ENCODE measurements around the gene FCHO2. TPM values are rescaled to one million over a fixed set of nuclear protein-coding genes. Genes with fewer than 3 reads are reported as not detected.

The FCHO2 gene
- total RNA-seq, 2 donors from 2014 or later = 34.4 to 38.2 TPM

DNA sequence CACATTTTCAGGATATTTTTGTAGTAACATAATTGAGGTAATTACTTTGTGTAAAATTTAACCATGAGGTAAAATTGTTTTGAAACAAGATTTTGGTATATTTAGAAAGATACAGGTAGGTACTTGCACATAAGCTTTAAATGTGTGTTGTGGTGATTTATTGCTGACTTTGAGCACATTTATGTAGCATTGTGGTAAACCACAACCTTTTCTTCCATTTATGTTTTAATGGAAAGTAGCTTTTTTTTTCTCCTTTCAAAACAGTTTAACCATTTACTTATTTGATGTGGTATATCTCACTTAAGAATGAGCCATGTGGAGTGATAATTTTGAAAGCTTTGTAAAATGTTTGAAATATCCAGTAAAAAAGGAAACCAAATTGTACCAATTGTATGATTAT is 35.6 kb downstream of the FCHO2 start:
- no peaks in the 10 kb centered on the region for H3K4me1 ChIP-seq (ENCODE audit: control insufficient read depth in 1 of 2, low read depth in 2 of 2)
- H3K27me3 ChIP-seq (replicated peaks; ENCODE audit: insufficient read depth) = no peaks in the 10 kb centered on the region
- H3K9me3 ChIP-seq = no peaks in the 10 kb centered on the region
- TF ChIP-seq, protein P1, sequence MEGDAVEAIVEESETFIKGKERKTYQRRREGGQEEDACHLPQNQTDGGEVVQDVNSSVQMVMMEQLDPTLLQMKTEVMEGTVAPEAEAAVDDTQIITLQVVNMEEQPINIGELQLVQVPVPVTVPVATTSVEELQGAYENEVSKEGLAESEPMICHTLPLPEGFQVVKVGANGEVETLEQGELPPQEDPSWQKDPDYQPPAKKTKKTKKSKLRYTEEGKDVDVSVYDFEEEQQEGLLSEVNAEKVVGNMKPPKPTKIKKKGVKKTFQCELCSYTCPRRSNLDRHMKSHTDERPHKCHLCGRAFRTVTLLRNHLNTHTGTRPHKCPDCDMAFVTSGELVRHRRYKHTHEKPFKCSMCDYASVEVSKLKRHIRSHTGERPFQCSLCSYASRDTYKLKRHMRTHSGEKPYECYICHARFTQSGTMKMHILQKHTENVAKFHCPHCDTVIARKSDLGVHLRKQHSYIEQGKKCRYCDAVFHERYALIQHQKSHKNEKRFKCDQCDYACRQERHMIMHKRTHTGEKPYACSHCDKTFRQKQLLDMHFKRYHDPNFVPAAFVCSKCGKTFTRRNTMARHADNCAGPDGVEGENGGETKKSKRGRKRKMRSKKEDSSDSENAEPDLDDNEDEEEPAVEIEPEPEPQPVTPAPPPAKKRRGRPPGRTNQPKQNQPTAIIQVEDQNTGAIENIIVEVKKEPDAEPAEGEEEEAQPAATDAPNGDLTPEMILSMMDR (IDR thresholded peaks at IDR 0.05) = no peak
- ATAC-seq (ENCODE audit: insufficient number of reproducible peaks, low FRiP score, low read depth) (no peak), DNase-seq (ENCODE audit: low spot score) (no peak)
- H3K36me3 ChIP-seq = peaks cover 22% of the 10 kb centered on the region
- H3K27ac ChIP-seq = no peak overlapping the region
- H3K4me3 ChIP-seq = no peak overlapping the region

DNA sequence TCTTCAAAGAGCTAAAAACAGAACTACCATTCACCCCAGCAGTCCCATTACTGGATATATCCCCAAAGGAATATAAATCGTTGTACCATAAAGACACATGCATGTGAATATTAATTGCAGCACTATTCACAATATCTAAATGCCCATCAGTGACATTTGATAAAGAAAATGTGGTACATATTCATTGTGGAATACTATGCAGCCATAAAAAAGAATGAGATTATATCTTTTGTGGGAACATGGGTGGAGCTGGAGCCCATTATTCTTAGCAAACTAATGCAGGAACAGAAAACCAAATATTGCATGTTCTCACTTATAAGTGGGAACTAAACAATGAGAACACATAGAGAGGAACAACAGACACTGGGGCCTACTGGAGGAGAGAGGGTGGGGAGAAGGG is 38.7 kb downstream of the FCHO2 start:
- Histone ChIP-seq H3K27me3 (replicated peaks; ENCODE audit: insufficient read depth) (no peaks in the 10 kb centered on the region), H3K4me3 (no peak overlapping the region), H3K36me3 (peaks cover 26% of the 10 kb centered on the region), H3K27ac (no peak overlapping the region), H3K9me3 (no peaks in the 10 kb centered on the region), H3K4me1 (ENCODE audit: control insufficient read depth in 1 of 2, low read depth in 2 of 2) (no peaks in the 10 kb centered on the region)
- no peak for ATAC-seq (ENCODE audit: insufficient number of reproducible peaks, low FRiP score, low read depth)
- DNase-seq (ENCODE audit: low spot score) = no peak
- TF ChIP-seq, protein P1 (IDR thresholded peaks at IDR 0.05) = no peak

DNA sequence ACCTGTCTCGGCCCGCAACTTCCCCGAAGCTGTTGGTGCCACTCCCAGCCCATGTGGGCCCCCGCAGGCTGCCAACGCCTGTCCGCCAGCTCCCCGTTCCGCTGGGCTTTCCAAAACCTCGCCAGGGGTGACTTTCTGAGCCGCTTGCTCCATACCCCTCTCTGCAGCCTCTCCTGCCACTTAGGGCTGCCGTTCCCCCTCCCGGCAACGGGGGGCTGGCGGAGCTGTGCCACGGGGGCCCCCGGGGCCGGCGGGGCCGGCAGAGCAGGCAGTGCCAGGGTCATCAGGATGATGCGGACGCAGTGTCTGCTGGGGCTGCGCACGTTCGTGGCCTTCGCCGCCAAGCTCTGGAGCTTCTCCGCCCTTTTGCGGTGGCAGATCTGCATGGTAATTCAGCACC is 40.8 kb downstream of the FCHO2 start:
- no peak for ATAC-seq (ENCODE audit: insufficient number of reproducible peaks, low FRiP score, low read depth)
- TF ChIP-seq, protein P1 (IDR thresholded peaks at IDR 0.05) = no peak
- peaks cover 27% of the 10 kb centered on the region for H3K36me3 ChIP-seq

DNA sequence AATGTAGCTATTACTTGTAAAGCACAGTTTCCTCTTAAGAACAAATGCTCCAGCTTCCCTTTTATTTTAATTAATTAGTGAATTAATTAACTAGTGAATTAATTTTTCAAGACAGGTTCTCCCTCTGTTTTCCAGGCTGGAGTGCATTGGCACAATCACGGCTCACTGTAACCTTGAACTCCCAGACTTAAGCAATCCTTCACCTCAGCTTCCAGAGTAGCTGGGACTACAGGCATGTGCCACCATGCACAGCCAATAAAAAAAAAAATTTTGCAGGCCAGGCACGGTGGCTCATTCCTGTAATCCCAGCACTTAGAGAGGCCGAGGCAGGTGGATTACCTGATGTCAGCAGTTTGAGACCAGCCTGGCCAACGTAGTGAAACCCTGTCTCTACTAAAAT is 44.1 kb downstream of the FCHO2 start:
- H3K4me1 ChIP-seq (ENCODE audit: control insufficient read depth in 1 of 2, low read depth in 2 of 2) = no peaks in the 10 kb centered on the region
- TF ChIP-seq, protein P1 (IDR thresholded peaks at IDR 0.05) = no peak

More for the DNA sequence above, 40.8 kb downstream of the FCHO2 start:
- H3K27me3 ChIP-seq (replicated peaks; ENCODE audit: insufficient read depth) = no peaks in the 10 kb centered on the region
- H3K27ac ChIP-seq = no peak overlapping the region
- no peak for DNase-seq (ENCODE audit: low spot score)
- H3K4me1 ChIP-seq (ENCODE audit: control insufficient read depth in 1 of 2, low read depth in 2 of 2) = no peaks in the 10 kb centered on the region
- no peaks in the 10 kb centered on the region for H3K9me3 ChIP-seq
- H3K4me3 ChIP-seq = no peak overlapping the region

DNA sequence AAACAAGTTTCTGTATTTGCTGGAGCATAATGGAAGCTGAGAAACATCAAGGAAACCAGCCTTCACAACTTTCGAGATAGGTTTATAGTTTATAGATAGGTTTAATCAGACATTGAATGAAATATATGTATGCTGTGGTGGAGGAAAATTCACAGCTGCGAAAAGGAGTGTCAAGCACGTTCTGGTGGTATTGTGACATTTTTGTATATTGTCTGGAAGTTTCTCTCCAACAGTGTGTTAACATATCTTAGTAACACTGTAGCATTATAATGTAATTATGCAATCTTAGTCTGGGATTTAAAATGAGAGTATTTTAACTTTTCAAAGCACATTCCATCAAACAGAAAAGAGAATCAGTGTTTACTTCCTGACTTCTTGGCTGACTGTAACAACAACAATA is 50.0 kb downstream of the FCHO2 start:
- Histone ChIP-seq H3K27me3 (replicated peaks; ENCODE audit: insufficient read depth) (no peaks in the 10 kb centered on the region), H3K36me3 (no peaks in the 10 kb centered on the region), H3K4me1 (ENCODE audit: control insufficient read depth in 1 of 2, low read depth in 2 of 2) (no peaks in the 10 kb centered on the region), H3K27ac (no peak overlapping the region), H3K9me3 (no peaks in the 10 kb centered on the region), H3K4me3 (no peak overlapping the region)
- TF ChIP-seq, protein P1 (IDR thresholded peaks at IDR 0.05) = no peak
- DNase-seq (ENCODE audit: low spot score) (no peak), ATAC-seq (ENCODE audit: insufficient number of reproducible peaks, low FRiP score, low read depth) (no peak)

More for the DNA sequence above, 44.1 kb downstream of the FCHO2 start:
- Histone ChIP-seq H3K9me3 (no peaks in the 10 kb centered on the region), H3K4me3 (no peak overlapping the region), H3K27ac (no peak overlapping the region), H3K27me3 (replicated peaks; ENCODE audit: insufficient read depth) (no peaks in the 10 kb centered on the region), H3K36me3 (peaks cover 7% of the 10 kb centered on the region)
- ATAC-seq (ENCODE audit: insufficient number of reproducible peaks, low FRiP score, low read depth) = no peak
- no peak for DNase-seq (ENCODE audit: low spot score)

Measured in thoracic aorta (tissue), 2 donors.